Measurements from ENCODE around the gene CDK5RAP3.
"Not testable (repeated sequence)": the region's sequence is repeated elsewhere in the genome, so short reads cannot be mapped to it uniquely, and the experiment has no call there.

The CDK5RAP3 gene

DNA sequence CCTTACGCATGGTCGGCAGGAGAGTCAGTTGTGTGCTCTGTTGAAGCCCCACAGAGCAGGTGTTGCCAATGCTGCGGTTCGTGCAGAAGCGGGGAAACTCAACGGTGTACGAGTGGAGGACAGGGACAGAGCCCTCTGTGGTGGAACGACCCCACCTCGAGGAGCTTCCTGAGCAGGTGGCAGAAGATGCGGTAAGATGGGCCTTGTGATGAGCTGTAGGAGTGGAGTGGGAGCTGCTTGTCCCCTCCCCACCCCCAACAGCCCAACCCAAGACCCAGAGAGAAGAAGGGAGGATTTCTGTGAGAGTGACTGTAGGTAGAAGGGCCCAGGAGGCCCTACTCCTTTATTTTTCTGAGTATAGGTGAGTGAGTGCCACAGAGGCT, 4.9 kb downstream of the CDK5RAP3 start:
- DNase-seq (ENCODE audit: low read depth in 3 of 3), result no peak

- peak in 2 of 3 experiments; percentile 9 to 28 for DNase-seq (ENCODE audit: low read depth in 3 of 3)
Measured at GRCh38 chr17:47978324-47978723, 7.4 kb downstream of the CDK5RAP3 start.

GRCh38 chr17:47980541-47980940, 9.6 kb downstream of the CDK5RAP3 start:
- DNase-seq (ENCODE audit: low read depth in 3 of 3), result no peak

DNA sequence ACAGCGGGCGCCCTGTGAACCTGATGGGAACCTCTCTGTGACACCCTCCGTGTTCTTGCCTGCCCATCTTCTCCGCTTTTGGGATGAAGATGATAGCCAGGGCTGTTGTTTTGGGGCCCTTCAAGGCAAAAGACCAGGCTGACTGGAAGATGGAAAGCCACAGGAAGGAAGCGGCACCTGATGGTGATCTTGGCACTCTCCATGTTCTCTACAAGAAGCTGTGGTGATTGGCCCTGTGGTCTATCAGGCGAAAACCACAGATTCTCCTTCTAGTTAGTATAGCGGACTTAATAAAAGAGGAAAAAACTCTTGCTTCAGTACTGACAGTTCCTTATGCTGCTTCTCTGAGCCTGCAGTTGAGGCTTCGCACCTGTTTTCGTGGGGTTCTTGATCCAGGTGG, 10.5 kb downstream of the CDK5RAP3 start:
- no peak for DNase-seq (ENCODE audit: low read depth in 3 of 3)

- no peak for DNase-seq (ENCODE audit: low read depth in 3 of 3)
Measured at GRCh38 chr17:47982091-47982617, 11.2 kb downstream of the CDK5RAP3 start.

DNA sequence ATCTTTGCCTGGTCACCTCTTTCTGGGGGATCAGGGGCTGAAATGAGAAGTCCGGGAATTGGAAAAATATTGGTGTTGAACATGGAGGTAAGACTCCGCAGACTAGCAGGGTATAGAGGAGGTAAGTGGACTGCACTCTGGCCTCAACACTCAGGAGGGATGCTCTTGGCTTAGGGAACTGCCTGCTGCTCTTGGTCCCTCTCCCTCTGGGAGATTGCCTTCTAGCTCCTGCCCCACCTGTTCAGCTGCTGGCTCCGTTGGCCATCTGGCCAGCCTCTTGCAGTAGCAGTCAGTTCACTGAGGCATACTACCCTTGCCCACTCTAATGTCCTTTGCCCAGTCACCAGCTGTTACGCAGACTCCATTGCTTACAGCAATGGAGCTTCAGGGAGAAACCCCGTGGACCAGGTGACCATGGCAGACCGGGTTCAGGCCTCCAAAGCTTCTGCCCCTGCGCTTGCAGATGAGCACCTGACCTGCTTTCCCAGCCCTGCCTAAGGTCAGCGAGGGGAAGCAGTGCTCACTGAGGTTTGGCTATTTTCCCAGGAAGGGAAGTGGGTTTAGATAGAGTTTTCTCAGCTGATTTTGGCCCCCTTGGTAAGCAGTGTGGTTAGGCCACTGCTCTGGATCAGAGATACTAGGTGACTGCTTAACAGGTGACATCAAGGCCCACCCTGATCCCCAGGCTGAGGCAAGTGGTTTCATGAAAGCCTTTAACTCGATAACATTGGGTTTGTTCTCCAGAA, 11.9 kb downstream of the CDK5RAP3 start:
- no peak for DNase-seq (ENCODE audit: low read depth in 3 of 3)

GRCh38 chr17:47983492-47984223, 12.7 kb downstream of the CDK5RAP3 start:
- DNase-seq (ENCODE audit: low read depth in 3 of 3), result no peak

DNA sequence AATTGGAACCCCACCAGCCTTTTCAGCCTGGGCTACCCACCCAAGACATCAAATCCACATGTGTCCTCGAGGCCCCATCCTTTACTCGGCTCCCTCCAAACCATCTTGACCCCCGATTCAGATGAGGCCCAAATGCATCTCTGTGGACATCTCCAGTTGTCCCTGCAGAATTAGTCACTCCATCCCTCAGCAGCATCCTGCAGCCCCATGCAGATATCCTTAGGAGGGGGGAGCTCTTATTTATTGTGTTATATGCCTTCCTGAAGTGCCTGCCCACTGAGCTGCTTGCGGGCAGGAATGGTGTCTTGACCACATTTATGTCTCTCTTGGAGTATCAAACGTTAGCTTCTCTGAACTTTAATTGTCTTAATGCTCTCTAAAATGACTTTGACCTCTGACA, 15.6 kb downstream of the CDK5RAP3 start:
- DNase-seq (ENCODE audit: low read depth in 3 of 3), result no peak

- no peak for DNase-seq (ENCODE audit: low read depth in 3 of 3)
Measured at GRCh38 chr17:47987240-47987835, 16.4 kb downstream of the CDK5RAP3 start.

DNA sequence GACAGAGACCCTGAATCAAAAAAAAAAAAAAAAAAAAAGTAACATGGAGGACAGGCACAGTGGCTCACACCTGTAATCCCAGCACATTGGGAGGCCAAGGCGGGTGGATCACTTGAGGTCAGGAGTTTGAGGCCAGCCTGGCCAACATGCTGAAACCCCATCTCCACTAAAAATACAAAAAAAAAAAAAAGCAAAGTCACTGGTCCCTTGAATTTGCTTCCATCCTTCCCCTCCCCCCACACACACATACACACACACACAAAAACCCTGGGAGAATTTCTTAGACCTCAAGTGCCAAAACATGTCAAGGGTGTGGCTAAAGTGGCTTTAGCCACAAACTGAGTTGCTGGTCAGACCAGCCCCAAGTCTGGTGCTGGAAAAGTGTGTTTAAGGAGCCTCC, 17.5 kb downstream of the CDK5RAP3 start:
- not testable (repeated sequence) for DNase-seq (ENCODE audit: low read depth in 3 of 3)

GRCh38 chr17:47989159-47989558, 18.2 kb downstream of the CDK5RAP3 start:
- DNase-seq (ENCODE audit: low read depth in 3 of 3), result no peak

GRCh38 chr17:47989700-47990099, 18.8 kb downstream of the CDK5RAP3 start:
- no peak for DNase-seq (ENCODE audit: low read depth in 3 of 3)

DNA sequence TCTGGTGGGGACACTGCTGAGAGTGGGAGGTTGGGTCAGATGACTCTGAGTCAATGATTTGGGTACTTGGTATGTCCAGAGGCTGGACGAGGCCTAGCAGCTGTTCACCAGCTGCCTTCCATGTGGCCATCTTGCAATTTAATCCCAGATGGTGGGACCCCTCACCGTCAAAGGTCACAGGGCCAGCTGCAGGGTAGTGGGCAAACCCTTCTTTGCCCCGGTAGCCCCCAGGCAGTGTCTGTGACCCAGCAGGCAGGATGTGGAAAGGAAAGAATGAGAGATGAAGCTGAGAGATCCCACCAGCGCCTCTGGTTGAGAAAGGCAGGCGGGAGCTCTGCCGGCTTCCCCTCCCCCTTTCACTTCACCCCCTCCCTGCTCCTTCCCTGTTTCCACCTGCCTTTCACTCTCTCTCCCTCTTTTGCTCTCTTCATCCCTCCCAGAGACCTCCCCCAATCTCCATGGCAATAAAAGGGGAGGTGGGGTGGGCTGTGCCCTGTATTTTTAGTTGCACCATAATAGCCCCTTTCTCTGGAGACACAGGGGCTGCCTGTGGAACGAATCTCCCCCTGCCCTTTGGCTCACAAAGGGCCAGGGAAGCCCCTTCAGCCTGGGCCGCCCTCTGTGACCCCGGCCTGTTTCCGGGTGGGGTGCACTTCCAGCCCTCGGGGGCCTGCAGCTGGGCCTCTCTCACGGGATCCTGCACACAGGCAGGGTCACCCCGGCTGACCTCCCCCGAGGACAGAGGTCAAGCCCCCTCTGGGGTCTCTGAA, 20.2 kb downstream of the CDK5RAP3 start:
- DNase-seq (ENCODE audit: low read depth in 3 of 3), result no peak

DNA sequence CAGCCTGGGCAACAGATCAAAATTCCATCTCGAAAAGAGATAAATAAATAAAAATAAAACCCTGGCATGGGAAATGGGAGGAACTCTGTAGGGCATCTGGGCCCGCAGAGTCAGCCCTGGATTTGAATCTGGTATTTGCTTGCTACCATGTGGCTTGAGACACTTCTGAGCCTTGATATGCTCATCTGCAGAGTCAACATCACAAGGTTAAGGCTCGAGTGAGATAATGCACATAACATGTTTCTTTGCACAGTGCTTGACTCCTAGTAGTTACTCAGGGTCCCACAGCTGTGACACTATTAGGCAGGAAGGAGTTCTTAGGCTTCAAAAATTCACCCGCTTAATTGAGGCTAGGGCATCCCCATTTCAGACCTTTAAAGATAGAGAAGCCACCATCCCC, 21.3 kb downstream of the CDK5RAP3 start:
- DNase-seq (ENCODE audit: low read depth in 3 of 3), result no peak

DNA sequence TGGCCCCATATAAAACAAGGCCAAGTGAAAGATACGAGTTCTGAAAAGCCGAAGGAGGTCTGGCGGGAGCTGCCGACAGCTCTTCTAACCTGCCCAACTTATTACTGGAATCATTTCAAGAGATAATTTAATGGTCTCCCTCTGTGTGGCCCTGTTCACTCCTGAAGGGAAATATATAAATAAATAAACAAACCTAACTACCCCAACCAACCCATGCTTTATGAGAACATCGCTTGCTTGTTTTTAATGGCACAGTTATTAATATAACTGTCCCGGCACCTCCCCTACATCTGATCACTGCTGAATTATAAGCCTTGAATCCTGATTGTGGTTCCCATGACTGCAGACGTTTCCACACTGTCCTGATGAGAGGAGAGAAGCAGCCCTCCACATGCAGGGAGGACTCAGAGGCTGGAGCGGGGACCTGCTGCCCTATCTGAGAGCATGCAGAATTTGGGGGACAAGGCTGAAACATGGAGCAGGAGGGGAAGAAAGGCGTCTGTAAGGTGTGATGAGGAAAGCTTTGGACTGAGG, 22.2 kb downstream of the CDK5RAP3 start:
- no peak for DNase-seq (ENCODE audit: low read depth in 3 of 3)

- DNase-seq (ENCODE audit: low read depth in 3 of 3), result no peak
Measured at GRCh38 chr17:47993964-47994363, 23.1 kb downstream of the CDK5RAP3 start.

DNA sequence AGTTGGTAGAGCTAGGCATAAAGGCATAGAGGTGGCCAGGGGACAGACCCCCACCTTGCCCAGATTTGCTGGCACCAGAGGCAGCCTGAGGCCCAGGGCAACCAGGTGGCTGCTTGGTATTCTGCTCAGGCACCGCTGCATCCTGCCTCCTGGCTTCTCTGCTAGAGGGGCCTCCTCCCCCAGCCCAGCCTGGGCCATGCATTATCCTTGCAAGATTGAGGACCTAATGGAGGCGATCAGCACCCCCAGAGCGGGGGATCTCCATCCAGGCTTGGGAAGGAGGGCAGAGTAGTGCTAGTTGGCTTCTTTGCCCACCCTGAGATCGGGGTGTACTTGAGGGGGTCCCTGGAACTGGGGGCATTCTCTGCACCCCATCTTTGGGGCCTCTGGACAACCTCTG, 23.8 kb downstream of the CDK5RAP3 start:
- DNase-seq (ENCODE audit: low read depth in 3 of 3), result no peak

DNA sequence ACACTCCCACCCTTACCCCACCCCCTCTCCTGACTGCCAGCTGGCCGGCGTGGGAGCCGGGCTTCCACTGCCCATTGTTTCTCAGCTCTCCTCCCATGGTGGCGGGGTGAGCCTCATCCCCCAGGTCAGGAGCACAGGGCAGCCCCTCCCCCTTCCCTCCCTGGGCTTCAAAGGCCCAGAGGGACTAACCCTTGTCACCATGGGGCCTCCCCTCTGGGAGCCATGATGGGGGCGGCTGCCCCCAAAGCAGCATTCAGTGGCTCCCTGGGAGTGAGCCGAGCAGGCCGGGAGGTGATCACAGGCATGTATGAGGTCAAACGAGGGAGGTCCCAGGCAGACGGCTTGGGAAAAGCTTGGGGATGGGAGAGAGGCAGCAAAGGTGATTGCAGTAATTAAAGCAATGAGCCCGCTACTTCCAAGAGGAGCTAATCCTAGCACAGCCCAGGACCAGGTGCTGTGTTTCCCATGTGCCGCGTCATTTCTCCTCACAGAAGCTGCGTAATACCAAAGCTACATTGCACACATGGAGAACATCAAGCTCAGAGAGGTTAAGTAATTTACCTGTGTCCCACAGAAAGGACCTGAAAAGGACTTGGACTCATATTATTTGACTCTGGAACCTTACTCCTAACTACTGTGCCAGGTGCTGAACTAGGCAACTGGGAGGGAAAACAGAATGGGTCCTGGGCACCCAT, 24.5 kb downstream of the CDK5RAP3 start:
- DNase-seq (ENCODE audit: low read depth in 3 of 3), result no peak

- no peak for DNase-seq (ENCODE audit: low read depth in 3 of 3)
Measured at GRCh38 chr17:47996201-47996600, 25.3 kb downstream of the CDK5RAP3 start.

- DNase-seq (ENCODE audit: low read depth in 3 of 3), result no peak
Measured at GRCh38 chr17:47997586-47997985, 26.7 kb downstream of the CDK5RAP3 start.

GRCh38 chr17:47998044-47998443, 27.1 kb downstream of the CDK5RAP3 start:
- DNase-seq (ENCODE audit: low read depth in 3 of 3), result no peak

All from stimulated activated CD4-positive, alpha-beta T cell treated with anti-CD3 and anti-CD28 coated beads, TNF-alpha, amount 100 ng/mL, for 24 hours (primary cell).